ENCODE measurements around the gene AUTS2.

GRCh38 chr7:70782796-70783195 is 1184.5 kb downstream of the AUTS2 start:
- TF ChIP-seq CTCF (optimal IDR thresholded peaks at IDR 0.05 in 1 of 3, IDR thresholded peaks at IDR 0.05 in 1 of 3, conservative IDR thresholded peaks at IDR 0.05 in 1 of 3; ENCODE audit: extremely low read depth in 1 of 3, insufficient read depth in 2 of 3, low read length in 3 of 3) (no peak), EZH2 (IDR thresholded peaks at IDR 0.05; ENCODE audit: low read length) (no peak)
